MM.1S (cell line): ENCODE data around the gene DQX1.

ENCODE experiments used
- DNase-seq: peaks from one replicate; pipeline ENCODE4 v3.0.0-alpha.2; 2015
- H2AFZ ChIP-seq: fragments of 300-600 bp; sonication (generic); 2 replicates; pipeline ENCODE4 v1.6.0; 2016; ENCODE audit warnings: antibody characterized with exemption, low read length
- H3F3A ChIP-seq: fragments of 300-600 bp; sonication (generic); 2 replicates; pipeline ENCODE4 v1.6.1; 2016; ENCODE audit warnings: mild to moderate bottlenecking, antibody characterized with exemption, low read length, moderate library complexity, mixed read lengths; ENCODE audit not compliant: insufficient read depth
- H3K27ac ChIP-seq: fragments of 300-600 bp; sonication (generic); 2 replicates; pipeline ENCODE4 v1.5.1; 2016; ENCODE audit warnings: mild to moderate bottlenecking, low read length
- H3K27me3 ChIP-seq: fragments of 300-600 bp; sonication (generic); replicated peaks from 2 replicates; pipeline ENCODE4 v1.6.0; 2016; ENCODE audit warnings: low read length; ENCODE audit not compliant: insufficient read depth
- H3K36me3 ChIP-seq: fragments of 300-600 bp; sonication (generic); replicated peaks from 2 replicates; pipeline ENCODE4 v1.6.1; 2016; ENCODE audit warnings: mild to moderate bottlenecking, low read length, mixed read lengths; ENCODE audit not compliant: insufficient read depth
- H3K4me1 ChIP-seq: fragments of 300-600 bp; sonication (generic); 2 replicates; pipeline ENCODE4 v1.6.1; 2016; ENCODE audit warnings: low read length, mixed read lengths
- H3K4me2 ChIP-seq: fragments of 300-600 bp; sonication (generic); 2 replicates; pipeline ENCODE4 v1.6.0; 2016; ENCODE audit warnings: low read depth, low read length
- H3K4me3 ChIP-seq: fragments of 300-600 bp; sonication (generic); 2 replicates; pipeline ENCODE4 v1.5.1; 2016; ENCODE audit warnings: low read length, mixed read lengths
- H3K79me2 ChIP-seq: fragments of 300-600 bp; sonication (generic); 2 replicates; pipeline ENCODE4 v1.6.1; 2016; ENCODE audit warnings: mixed run types, low read length, mixed read lengths
- H3K9ac ChIP-seq: fragments of 300-600 bp; sonication (generic); 2 replicates; pipeline ENCODE4 v1.6.1; 2016; ENCODE audit warnings: low read length, mixed read lengths
- H3K9me2 ChIP-seq: fragments of 300-600 bp; sonication (generic); replicated peaks from 2 replicates; pipeline ENCODE4 v1.6.1; 2016; ENCODE audit warnings: mild to moderate bottlenecking, low read length, mixed read lengths; ENCODE audit not compliant: insufficient read depth
- H3K9me3 ChIP-seq: fragments of 300-600 bp; sonication (generic); replicated peaks from 2 replicates; pipeline ENCODE4 v1.6.1; 2016; ENCODE audit warnings: mild to moderate bottlenecking, low read length, mixed read lengths; ENCODE audit not compliant: insufficient read depth
- H4K20me1 ChIP-seq: fragments of 300-600 bp; sonication (generic); 2 replicates; pipeline ENCODE4 v1.6.1; 2016; ENCODE audit warnings: mild to moderate bottlenecking, low read length, moderate library complexity, mixed read lengths; ENCODE audit not compliant: insufficient read depth
- CTCF ChIP-seq: fragments of 300-600 bp; sonication (generic); IDR thresholded peaks from 2 replicates; pipeline ENCODE4 v1.5.1; 2016; ENCODE audit warnings: antibody characterized with exemption, low read length, mixed read lengths
- EZH2 ChIP-seq: fragments of 300-600 bp; sonication (generic); optimal IDR thresholded peaks from 2 replicates; pipeline ENCODE3; 2017; ENCODE audit warnings: low read depth, mild to moderate bottlenecking, antibody characterized with exemption, low read length, mixed read lengths
- EZH2phosphoT487 ChIP-seq: fragments of 300-600 bp; sonication (generic); IDR thresholded peaks from 2 replicates; pipeline ENCODE4 v1.6.1; 2018; ENCODE audit warnings: antibody characterized with exemption, low read length

DQX1 gene

GRCh38 chr2:74512744-74513604 is 13.1 kb downstream of the DQX1 start:
- Histone ChIP-seq H3K9me2 (no peaks in the 10 kb centered on the region), H3K27me3 (peaks cover 66% of the 10 kb centered on the region), H3K9ac (no peak overlapping the region), H2AFZ (no peak overlapping the region), H3K79me2 (no peaks in the 10 kb centered on the region), H3K4me2 (no peak overlapping the region), H4K20me1 (no peaks in the 10 kb centered on the region), H3F3A (no peaks in the 10 kb centered on the region), H3K4me3 (no peak overlapping the region), H3K27ac (no peak overlapping the region), H3K9me3 (no peaks in the 10 kb centered on the region), H3K36me3 (no peaks in the 10 kb centered on the region), H3K4me1 (peaks cover 8% of the 10 kb centered on the region)
- TF ChIP-seq CTCF, result no peak
- TF ChIP-seq EZH2, result no peak
- TF ChIP-seq EZH2phosphoT487, result no peak
- no peak for DNase-seq

- Histone ChIP-seq H4K20me1 (no peaks in the 10 kb centered on the region), H3K9ac (no peak overlapping the region), H3K4me1 (peaks cover 12% of the 10 kb centered on the region), H2AFZ (no peak overlapping the region), H3K79me2 (peaks cover 8% of the 10 kb centered on the region), H3K9me2 (no peaks in the 10 kb centered on the region), H3K27me3 (peaks cover 54% of the 10 kb centered on the region), H3F3A (no peaks in the 10 kb centered on the region), H3K27ac (no peak overlapping the region), H3K4me2 (no peak overlapping the region), H3K4me3 (no peak overlapping the region), H3K9me3 (no peaks in the 10 kb centered on the region), H3K36me3 (no peaks in the 10 kb centered on the region)
- no peak for DNase-seq
- TF ChIP-seq CTCF (no peak), EZH2 (no peak), EZH2phosphoT487 (no peak)
Measured at GRCh38 chr2:74511104-74511989, 14.7 kb downstream of the DQX1 start.

- no peak overlapping the region for H3K4me2 ChIP-seq
- DNase-seq, result no peak
- no peak overlapping the region for H3K4me3 ChIP-seq
- H3K9ac ChIP-seq, result no peak overlapping the region
- no peak overlapping the region for H3K27ac ChIP-seq
- no peaks in the 10 kb centered on the region for H3F3A ChIP-seq
- H3K36me3 ChIP-seq, result no peaks in the 10 kb centered on the region
- H3K27me3 ChIP-seq, result peaks cover 48% of the 10 kb centered on the region
- H3K9me3 ChIP-seq, result no peaks in the 10 kb centered on the region
- peaks cover 13% of the 10 kb centered on the region for H3K79me2 ChIP-seq
- TF ChIP-seq CTCF (no peak), EZH2phosphoT487 (no peak), EZH2 (no peak)
- no peaks in the 10 kb centered on the region for H3K9me2 ChIP-seq
- H2AFZ ChIP-seq, result no peak overlapping the region
- no peaks in the 10 kb centered on the region for H4K20me1 ChIP-seq
- H3K4me1 ChIP-seq, result peaks cover 12% of the 10 kb centered on the region
Measured at GRCh38 chr2:74510272-74510671, 15.8 kb downstream of the DQX1 start.
